ENCODE results near the gene FBLN7.
"Not testable (repeated sequence)": the region's sequence is repeated elsewhere in the genome, so short reads cannot be mapped to it uniquely, and the experiment has no call there.

The FBLN7 gene

GRCh38 chr2:112187805-112188596 lies 49.8 kb downstream of the FBLN7 start:
- no peak for DNase-seq

- no peak for DNase-seq
Observed at GRCh38 chr2:112189001-112189556, 50.9 kb downstream of the FBLN7 start.

GRCh38 chr2:112194028-112194427 lies 55.8 kb downstream of the FBLN7 start:
- DNase-seq, result no peak

- DNase-seq, result no peak
Observed at GRCh38 chr2:112194482-112194881, 56.3 kb downstream of the FBLN7 start.

GRCh38 chr2:112195167-112195766 lies 57.1 kb downstream of the FBLN7 start:
- DNase-seq, result no peak

GRCh38 chr2:112195950-112196349 lies 57.8 kb downstream of the FBLN7 start:
- no peak for DNase-seq

- DNase-seq, result no peak
Observed at GRCh38 chr2:112197868-112198267, 59.7 kb downstream of the FBLN7 start.

- no peak for DNase-seq
Observed at GRCh38 chr2:112198780-112199179, 60.6 kb downstream of the FBLN7 start.

GRCh38 chr2:112199188-112199587 lies 61.0 kb downstream of the FBLN7 start:
- no peak for DNase-seq

GRCh38 chr2:112201696-112202430 lies 63.7 kb downstream of the FBLN7 start:
- no peak for DNase-seq

GRCh38 chr2:112204411-112204810 lies 66.2 kb downstream of the FBLN7 start:
- no peak for DNase-seq

- not testable (repeated sequence) for DNase-seq
Observed at GRCh38 chr2:112207905-112208304, 69.7 kb downstream of the FBLN7 start.

- no peak for DNase-seq
Observed at GRCh38 chr2:112216167-112216566, 78.0 kb downstream of the FBLN7 start.

- DNase-seq, result no peak
Observed at GRCh38 chr2:112217854-112218253, 79.7 kb downstream of the FBLN7 start.

GRCh38 chr2:112220186-112220585 lies 82.0 kb downstream of the FBLN7 start:
- no peak for DNase-seq

- no peak for DNase-seq
Observed at GRCh38 chr2:112220831-112221230, 82.6 kb downstream of the FBLN7 start.

- no peak for DNase-seq
Observed at GRCh38 chr2:112229348-112229747, 91.2 kb downstream of the FBLN7 start.

- no peak for DNase-seq
Observed at GRCh38 chr2:112230371-112230770, 92.2 kb downstream of the FBLN7 start.
